HepG2 (cell line): ENCODE measurements around the gene CARMIL1. TPM values are rescaled to one million over a fixed set of nuclear protein-coding genes. Genes with fewer than 3 reads are reported as not detected.

Experiments used
- DPF2 ChIP-seq: sonication (generic); formaldehyde crosslinking; IDR thresholded peaks from 2 replicates; pipeline ENCODE4 v1.4.0; 2020; ENCODE audit warnings: mild to moderate bottlenecking, low read depth, missing genetic modification reagents, borderline replicate concordance
- GTF2F1 ChIP-seq: fragments of 150-350 bp; IDR thresholded peaks from 2 replicates; pipeline ENCODE4 v1.6.1; 2014; ENCODE audit warnings: low read length
- SRSF4 ChIP-seq: fragments of 200-400 bp; formaldehyde crosslinking; IDR thresholded peaks from one replicate; pipeline ENCODE4 v1.6.1; 2018; ENCODE audit warnings: mild to moderate bottlenecking, low read depth, low read length, moderate library complexity; ENCODE audit not compliant: poor library complexity, severe bottlenecking
- YY1 ChIP-seq: IDR thresholded peaks from 2 replicates; pipeline ENCODE4 v1.6.1; 2011; ENCODE audit warnings: low read length, low read depth, moderate library complexity, mild to moderate bottlenecking; ENCODE audit not compliant: insufficient read depth, insufficient replicate concordance
- ZC3H13 ChIP-seq: sonication (generic); formaldehyde crosslinking; IDR thresholded peaks from 2 replicates; pipeline ENCODE4 v1.8.1; 2023; ENCODE audit warnings: mild to moderate bottlenecking, missing genetic modification reagents, moderate library complexity
- ZNF318 ChIP-seq: sonication (generic); formaldehyde crosslinking; IDR thresholded peaks from 2 replicates; pipeline ENCODE4 v1.4.0; 2020; ENCODE audit warnings: mild to moderate bottlenecking, missing genetic modification reagents
- ZNF615 ChIP-seq: sonication (generic); formaldehyde crosslinking; IDR thresholded peaks from 2 replicates; pipeline ENCODE4 v1.5.0; 2020; ENCODE audit warnings: mild to moderate bottlenecking, missing genetic modification reagents, borderline replicate concordance
- polyA plus RNA-seq, 8 experiments: library from polyadenylated mRNA; depleted of rRNA in 3 of 8; stranded (reverse) in 7 of 8; unstranded in 1 of 8; fragments of >200 nt; fragmentation: Illumina TruSeq in 4 of 8; extraction: Trizol in 4 of 8; gene quantifications; 2 replicates each; pipeline versions ENCODE4 v1.2.1 to v1.2.3, GENCODE V29; 2011 to 2016; ENCODE audit warnings: low read depth in 4 of 8, missing spikeins in 1 of 8, mixed read lengths in 1 of 8; ENCODE audit not compliant: insufficient read depth in 1 of 8
- total RNA-seq, 5 experiments: library from RNA; depleted of rRNA; stranded (reverse); fragments of >200 nt; fragmentation: Illumina TruSeq; extraction: Trizol; gene quantifications; 2 replicates each; pipeline ENCODE4 v1.2.3, GENCODE V29; 2016; ENCODE audit warnings: low read depth in 1 of 5
- TF ChIP-seq, protein P1 (sequence below): sonication (generic); formaldehyde crosslinking; IDR thresholded peaks from 2 replicates; pipeline ENCODE4 v1.4.0; 2020; ENCODE audit warnings: missing genetic modification reagents
- TF ChIP-seq, protein P2 (sequence below): sonication (generic); formaldehyde crosslinking; IDR thresholded peaks from 2 replicates; pipeline ENCODE4 v1.5.1; 2020; ENCODE audit warnings: missing genetic modification reagents, mild to moderate bottlenecking, borderline replicate concordance

CARMIL1 gene
- total and polyA plus RNA-seq, 2 of the 13 experiments (the other 11 are each of a cell fraction or from before 2014, with no cell fraction given): 1.8 to 2.6 TPM

DNA sequence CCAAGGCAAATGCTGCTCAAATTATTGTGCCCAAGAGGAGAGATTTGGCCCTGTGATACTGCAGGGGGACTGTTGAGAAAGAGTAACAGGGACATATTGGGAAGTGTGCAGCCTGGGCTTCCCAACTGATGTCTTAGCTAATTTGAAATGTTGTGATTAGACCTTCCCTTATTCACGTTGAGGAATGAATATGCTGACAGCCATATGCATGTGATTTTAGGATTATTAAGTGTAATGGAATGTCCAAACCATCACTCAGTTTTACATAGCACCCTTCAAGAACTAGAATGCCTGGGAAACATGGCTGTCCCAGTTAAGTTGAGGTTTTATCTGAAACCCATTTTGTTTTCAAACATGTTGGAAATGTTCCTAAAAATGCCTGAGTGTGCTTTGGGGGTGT, 81.4 kb downstream of the CARMIL1 start (continued):
- TF ChIP-seq GTF2F1: no peak
- no peak for TF ChIP-seq ZNF615
- TF ChIP-seq ZC3H13 (CRISPR knock-in tag): no peak
- no peak for TF ChIP-seq SRSF4
- TF ChIP-seq DPF2 (CRISPR knock-in tag): no peak
- TF ChIP-seq, protein P1, sequence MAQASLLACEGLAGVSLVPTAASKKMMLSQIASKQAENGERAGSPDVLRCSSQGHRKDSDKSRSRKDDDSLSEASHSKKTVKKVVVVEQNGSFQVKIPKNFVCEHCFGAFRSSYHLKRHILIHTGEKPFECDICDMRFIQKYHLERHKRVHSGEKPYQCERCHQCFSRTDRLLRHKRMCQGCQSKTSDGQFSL: no peak
- TF ChIP-seq ZNF318 (CRISPR knock-in tag): no peak
- TF ChIP-seq, protein P2, sequence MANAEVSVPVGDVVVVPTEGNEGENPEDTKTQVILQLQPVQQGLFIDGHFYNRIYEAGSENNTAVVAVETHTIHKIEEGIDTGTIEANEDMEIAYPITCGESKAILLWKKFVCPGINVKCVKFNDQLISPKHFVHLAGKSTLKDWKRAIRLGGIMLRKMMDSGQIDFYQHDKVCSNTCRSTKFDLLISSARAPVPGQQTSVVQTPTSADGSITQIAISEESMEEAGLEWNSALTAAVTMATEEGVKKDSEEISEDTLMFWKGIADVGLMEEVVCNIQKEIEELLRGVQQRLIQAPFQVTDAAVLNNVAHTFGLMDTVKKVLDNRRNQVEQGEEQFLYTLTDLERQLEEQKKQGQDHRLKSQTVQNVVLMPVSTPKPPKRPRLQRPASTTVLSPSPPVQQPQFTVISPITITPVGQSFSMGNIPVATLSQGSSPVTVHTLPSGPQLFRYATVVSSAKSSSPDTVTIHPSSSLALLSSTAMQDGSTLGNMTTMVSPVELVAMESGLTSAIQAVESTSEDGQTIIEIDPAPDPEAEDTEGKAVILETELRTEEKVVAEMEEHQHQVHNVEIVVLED (CRISPR knock-in tag): no peak
- no peak for TF ChIP-seq YY1
